Muscle of back (tissue), 13 donors: Measurements from ENCODE around the gene BPIFA3. TPM values are rescaled to one million over a fixed set of nuclear protein-coding genes. Genes with fewer than 3 reads are reported as not detected.
"Not testable (repeated sequence)": the region's sequence is repeated elsewhere in the genome, so short reads cannot be mapped to it uniquely, and the experiment has no call there.

Experiments used
- DNase-seq, 3 donors: peaks; one replicate each; pipeline versions ENCODE4 v3.0.0 to v3.0.0-alpha.2; 2013
- long read RNA-seq, 9 donors: transcript quantifications; one replicate each; lab custom pipeline, GENCODE V29; 2026
- polyA plus RNA-seq, 10 donors: library from polyadenylated mRNA; unstranded; fragments of 120-200 nt; gene quantifications; one replicate each; pipeline ENCODE4 v1.2.1, GENCODE V29; 2013; ENCODE audit not compliant: insufficient read length in 10 of 10

BPIFA3 gene
- polyA plus RNA-seq: not detected
- long read RNA-seq, donor 1: 0 reads
- long read RNA-seq, donor 2: 0 reads
- long read RNA-seq, donor 3: 0 reads
- long read RNA-seq, donor 4: 0 reads
- long read RNA-seq, donor 5: 0 reads
- long read RNA-seq, donor 6: 0 reads
- long read RNA-seq, donor 7: 0 reads
- long read RNA-seq, donor 8: 0 reads
- long read RNA-seq, donor 9: 0 reads

- no peak for DNase-seq
These were observed at the start of gene BPIFA3 for GRCh38 chr20:33217052-33217451. TSS of gene BPIFA3 (plus strand) at chr20:33217352. CDS start at chr20:33217537, 185 bp downstream.

- DNase-seq: no peak
These were observed 49.3 kb upstream of the BPIFA3 start, which contains the start of gene BPIFA2 for GRCh38 chr20:33167859-33168258. TSS of gene BPIFA2 (plus strand) at chr20:33168159. CDS start at chr20:33169146, 987 bp downstream.

- DNase-seq: no peak
These were observed 47.9 kb upstream of the BPIFA3 start for GRCh38 chr20:33169176-33169794.

- peak in 1 of 3 donors; percentile 14 for DNase-seq
These were observed 44.4 kb upstream of the BPIFA3 start for GRCh38 chr20:33172781-33173180.

- no peak for DNase-seq
These were observed 42.0 kb upstream of the BPIFA3 start for GRCh38 chr20:33175123-33175522.

GRCh38 chr20:33176101-33176500, 41.1 kb upstream of the BPIFA3 start:
- DNase-seq: no peak

- DNase-seq: peak in 1 of 3 donors; percentile 3
These were observed 39.3 kb upstream of the BPIFA3 start for GRCh38 chr20:33177866-33178265.

- no peak for DNase-seq
These were observed 38.4 kb upstream of the BPIFA3 start for GRCh38 chr20:33178726-33179125.

GRCh38 chr20:33180169-33180568, 37.0 kb upstream of the BPIFA3 start:
- no peak for DNase-seq

- DNase-seq: no peak
These were observed 35.6 kb upstream of the BPIFA3 start for GRCh38 chr20:33181482-33182093.

- no peak for DNase-seq
These were observed 33.8 kb upstream of the BPIFA3 start for GRCh38 chr20:33183312-33183711.

- DNase-seq: not testable (repeated sequence)
These were observed 32.0 kb upstream of the BPIFA3 start for GRCh38 chr20:33185031-33185590.

GRCh38 chr20:33187491-33187890, 29.7 kb upstream of the BPIFA3 start:
- DNase-seq: no peak

- DNase-seq: no peak
These were observed 28.7 kb upstream of the BPIFA3 start for GRCh38 chr20:33188421-33188820.

GRCh38 chr20:33191484-33191883, 25.7 kb upstream of the BPIFA3 start:
- no peak for DNase-seq

- DNase-seq: no peak
These were observed 25.2 kb upstream of the BPIFA3 start for GRCh38 chr20:33191955-33192354.

GRCh38 chr20:33192912-33193501, 24.1 kb upstream of the BPIFA3 start:
- peak in 1 of 3 donors; percentile 3 for DNase-seq

GRCh38 chr20:33199026-33199425, 18.1 kb upstream of the BPIFA3 start:
- DNase-seq: no peak

- DNase-seq: no peak
These were observed 14.7 kb upstream of the BPIFA3 start for GRCh38 chr20:33202451-33202850.

GRCh38 chr20:33203444-33203843, 13.7 kb upstream of the BPIFA3 start:
- DNase-seq: no peak

- DNase-seq: peak; percentile 62 to 87 (median 83)
These were observed 7.4 kb upstream of the BPIFA3 start for GRCh38 chr20:33209789-33210188.

- DNase-seq: no peak
These were observed 6.8 kb upstream of the BPIFA3 start for GRCh38 chr20:33210371-33210770.
